CD4-positive, CD25-positive, alpha-beta regulatory T cell (primary cell): ENCODE data around the gene TMPRSS6. TPM values are rescaled to one million over a fixed set of nuclear protein-coding genes. Genes with fewer than 3 reads are reported as not detected.

Experiments used
- ATAC-seq, 2 donors: fragments of 150-1000 bp; cut with Tn5 transposase; one replicate each; pipeline ENCODE4 v1.10.0; 2021; ENCODE audit warnings: low read depth in 2 of 2, moderate number of reproducible peaks in 2 of 2, moderate library complexity in 1 of 2
- DNase-seq, 3 donors: peaks; one replicate each; pipeline versions ENCODE4 v3.0.0 to v3.0.0-alpha.2; 2012 to 2022; ENCODE audit warnings: mixed read lengths in 1 of 3
- H3K27ac ChIP-seq: one replicate; pipeline ENCODE4 v1.7.0; 2013; ENCODE audit warnings: mild to moderate bottlenecking, low read length; ENCODE audit not compliant: insufficient read depth, poor library complexity, severe bottlenecking
- H3K27me3 ChIP-seq: one replicate; pipeline ENCODE4 v1.7.0; 2013; ENCODE audit warnings: low read length; ENCODE audit not compliant: control insufficient read depth, insufficient read depth
- H3K36me3 ChIP-seq: one replicate; pipeline ENCODE4 v1.7.0; 2013; ENCODE audit warnings: mild to moderate bottlenecking, low read length, moderate library complexity; ENCODE audit not compliant: control insufficient read depth, insufficient read depth
- H3K4me1 ChIP-seq: 2 replicates; pipeline ENCODE4 v1.7.0; 2013; ENCODE audit warnings: mild to moderate bottlenecking, low read length; ENCODE audit not compliant: insufficient read depth, control insufficient read depth, poor library complexity, severe bottlenecking
- H3K4me3 ChIP-seq: one replicate; pipeline ENCODE4 v1.7.0; 2013; ENCODE audit warnings: low read depth, mild to moderate bottlenecking, low read length, moderate library complexity
- H3K9me3 ChIP-seq, 2 experiments: 1 replicate in 1 of 2; 2 replicates in 1 of 2; pipeline ENCODE4 v1.7.0; 2013; ENCODE audit warnings: low read length in 2 of 2, mild to moderate bottlenecking in 1 of 2, moderate library complexity in 1 of 2; ENCODE audit not compliant: control insufficient read depth in 2 of 2
- H3K27ac Mint-ChIP-seq, 3 donors: one replicate each; pipeline ENCODE4 v1.8.0; 2020 to 2022; ENCODE audit warnings: mild to moderate bottlenecking in 3 of 3, mixed read lengths in 3 of 3, moderate library complexity in 2 of 3
- H3K27me3 Mint-ChIP-seq: one replicate; pipeline ENCODE4 v1.8.0; 2022; ENCODE audit warnings: mild to moderate bottlenecking, mixed read lengths
- H3K36me3 Mint-ChIP-seq: one replicate; pipeline ENCODE4 v1.8.0; 2020; ENCODE audit warnings: mixed read lengths
- H3K4me1 Mint-ChIP-seq, 4 donors: one replicate each; pipeline ENCODE4 v1.8.0; 2020 to 2022; ENCODE audit warnings: mixed read lengths in 4 of 4, mild to moderate bottlenecking in 1 of 4
- H3K4me3 Mint-ChIP-seq, 4 donors: one replicate each; pipeline ENCODE4 v1.8.0; 2020 to 2022; ENCODE audit warnings: mild to moderate bottlenecking in 4 of 4, mixed read lengths in 4 of 4, moderate library complexity in 3 of 4
- H3K9me3 Mint-ChIP-seq, 7 donors: one replicate each; pipeline ENCODE4 v1.8.0; 2020 to 2022; ENCODE audit warnings: mixed read lengths in 7 of 7, mild to moderate bottlenecking in 3 of 7, moderate library complexity in 2 of 7
- polyA plus RNA-seq, 4 donors: library from polyadenylated mRNA; unstranded; fragments of 300-500 nt; fragmentation: Illumina TruSeq; gene quantifications; one replicate each; pipeline ENCODE4 v1.2.3, GENCODE V29; 2021
- total RNA-seq: library from RNA; stranded (reverse); gene quantifications from one replicate; pipeline ENCODE4 v1.2.3, GENCODE V29; 2022

TMPRSS6 gene
- total and polyA plus RNA-seq, 5 donors from 2014 or later = 0.10 to 1.5 (median 0.17) TPM

DNA sequence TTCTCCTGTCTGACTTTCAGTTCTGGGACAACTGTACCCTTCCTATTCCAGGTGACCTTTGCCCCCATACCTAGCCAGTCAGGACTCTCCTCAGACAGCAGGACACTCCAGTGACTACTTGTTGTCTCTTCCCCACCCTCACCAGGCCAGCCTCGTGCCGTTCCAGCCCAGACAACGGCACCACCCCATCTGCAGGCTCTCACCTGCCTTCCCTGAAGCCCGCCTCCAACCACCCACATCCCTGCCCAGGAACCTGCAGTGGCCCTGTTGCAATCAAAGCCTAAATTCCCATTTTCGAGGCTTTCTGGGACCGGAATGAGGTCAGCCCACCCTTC, 36.5 kb upstream of the TMPRSS6 start:
- Histone ChIP-seq H3K27me3 (no peaks in the 10 kb centered on the region), H3K27ac (peak overlapping the region; percentile 90), H3K4me1 (peaks cover 89% of the 10 kb centered on the region), H3K9me3 (no peaks in the 10 kb centered on the region), H3K36me3 (peaks cover 36% of the 10 kb centered on the region), H3K4me3 (peak overlapping the region; percentile 92)
- Mint-ChIP-seq H3K9me3 (peaks cover 0 to 5% (median 2%) of the 10 kb centered on the region in 7 donors), H3K4me3 (peak overlapping the region; percentile 94 to 97 (median 96)), H3K4me1 (peaks cover 0 to 86% (median 47%) of the 10 kb centered on the region in 4 donors), H3K27me3 (peaks cover 10% of the 10 kb centered on the region), H3K27ac (peak overlapping the region; percentile 93 to 100 (median 99)), H3K36me3 (peaks cover 26% of the 10 kb centered on the region)
- DNase-seq = peak in 1 of 3 donors; percentile 34
- no peak for ATAC-seq

DNA sequence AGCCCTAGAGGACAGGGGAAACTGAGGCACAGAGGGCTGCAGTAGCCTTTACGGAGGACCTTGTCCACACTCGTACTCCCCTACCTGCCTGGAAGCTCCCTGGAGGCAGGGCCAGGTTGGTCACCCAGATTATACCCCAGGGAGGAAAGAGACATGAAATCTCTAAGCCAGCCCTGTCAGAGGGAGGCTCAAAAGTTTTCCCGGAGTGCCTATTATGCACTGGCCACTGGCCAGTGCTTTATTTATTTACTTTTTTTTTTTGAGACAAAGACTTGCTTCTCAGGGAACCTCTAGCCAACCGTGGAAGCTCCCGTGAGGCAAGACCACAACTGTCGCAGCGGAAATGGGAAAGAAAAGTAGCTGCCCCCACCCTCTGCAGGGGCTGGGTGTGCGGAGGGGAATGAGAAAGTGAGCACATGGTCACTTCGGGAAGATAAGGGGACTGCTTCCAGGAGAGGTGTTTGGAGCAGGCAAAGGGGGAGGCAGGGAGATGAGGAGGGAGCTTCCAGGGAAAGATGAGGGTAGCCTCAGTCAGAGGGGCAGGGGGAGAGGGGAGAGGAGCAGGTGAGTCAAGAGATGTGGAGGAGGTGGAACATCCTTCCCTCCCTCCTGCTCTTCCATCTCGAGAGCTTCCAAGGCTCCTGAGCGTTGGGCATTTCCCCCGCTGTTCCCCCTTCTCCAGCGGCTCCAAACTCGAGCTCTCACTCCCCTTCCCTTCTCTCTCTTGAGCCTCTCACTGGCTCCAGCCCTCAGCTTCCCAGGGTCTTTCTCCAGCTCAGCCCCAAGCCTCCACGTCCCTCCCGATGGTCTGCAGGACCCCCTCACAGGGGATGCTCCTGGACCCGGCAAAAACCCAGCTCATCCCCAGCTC, 35.9 kb upstream of the TMPRSS6 start:
- peaks cover 84% of the 10 kb centered on the region for H3K4me1 ChIP-seq
- H3K4me3 ChIP-seq = peak overlapping the region; percentile 92
- Mint-ChIP-seq H3K4me1 (peaks cover 0 to 86% (median 43%) of the 10 kb centered on the region in 4 donors), H3K27ac (peak overlapping the region; percentile 96 to 100 (median 99)), H3K36me3 (peaks cover 29% of the 10 kb centered on the region), H3K4me3 (peak overlapping the region; percentile 94 to 97 (median 96)), H3K9me3 (peaks cover 0 to 4% (median 1%) of the 10 kb centered on the region in 7 donors), H3K27me3 (peaks cover 10% of the 10 kb centered on the region)
- H3K9me3 ChIP-seq = no peaks in the 10 kb centered on the region
- peak overlapping the region; percentile 90 for H3K27ac ChIP-seq
- H3K36me3 ChIP-seq = peaks cover 42% of the 10 kb centered on the region
- DNase-seq (no peak), ATAC-seq (no peak)
- H3K27me3 ChIP-seq = no peaks in the 10 kb centered on the region

DNA sequence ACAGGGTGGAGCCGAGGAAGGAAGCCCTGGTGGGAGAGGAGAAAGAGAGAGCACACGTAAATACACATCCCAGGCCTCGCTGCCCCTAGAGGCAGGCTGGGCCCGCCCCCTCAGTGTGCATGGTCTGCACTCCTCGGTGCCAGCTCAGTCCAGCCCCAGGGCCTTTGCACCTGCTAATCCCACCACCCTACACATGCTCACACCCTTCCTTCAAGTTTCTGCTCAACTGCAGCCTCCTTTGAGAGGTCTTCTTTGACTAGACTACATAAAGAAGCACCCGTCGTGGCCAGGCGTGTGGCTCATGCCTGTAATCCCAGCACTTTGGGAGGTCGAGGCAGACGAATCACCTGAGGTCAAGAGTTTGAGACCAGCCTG, 34.7 kb upstream of the TMPRSS6 start:
- Histone ChIP-seq H3K27me3 (no peaks in the 10 kb centered on the region), H3K9me3 (no peaks in the 10 kb centered on the region), H3K36me3 (peaks cover 52% of the 10 kb centered on the region), H3K4me3 (no peak overlapping the region), H3K27ac (peak overlapping the region; percentile 90), H3K4me1 (peaks cover 86% of the 10 kb centered on the region)
- Mint-ChIP-seq H3K27ac (peak overlapping the region; percentile 96 to 100 (median 99)), H3K27me3 (peaks cover 10% of the 10 kb centered on the region), H3K9me3 (no peaks in the 10 kb centered on the region), H3K4me3 (peak overlapping the region; percentile 61 to 97 (median 82)), H3K36me3 (peaks cover 37% of the 10 kb centered on the region), H3K4me1 (peaks cover 0 to 87% (median 37%) of the 10 kb centered on the region in 4 donors)
- ATAC-seq = no peak
- DNase-seq = no peak

DNA sequence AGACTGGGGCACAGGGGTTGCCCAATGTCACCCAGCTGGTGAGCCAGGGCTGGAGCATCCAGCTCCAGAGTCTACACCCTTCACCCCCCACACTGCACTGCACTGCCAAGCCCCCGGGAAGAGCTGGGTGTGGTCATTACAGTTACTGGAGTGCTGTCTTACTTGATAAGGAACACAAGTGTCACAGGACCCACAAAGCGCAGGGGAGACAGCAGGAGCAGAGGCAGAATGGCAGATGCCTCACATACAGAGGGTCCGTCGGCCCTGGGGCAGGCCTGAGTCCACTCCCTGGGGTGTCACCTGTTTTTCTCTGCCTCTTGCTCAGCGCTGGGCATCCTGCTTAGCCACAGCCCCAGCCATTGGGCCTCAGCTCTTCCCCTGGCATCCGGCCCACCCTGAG, 32.5 kb upstream of the TMPRSS6 start:
- H3K27ac Mint-ChIP-seq = peak overlapping the region in 1 of 3 donors; percentile 77

DNA sequence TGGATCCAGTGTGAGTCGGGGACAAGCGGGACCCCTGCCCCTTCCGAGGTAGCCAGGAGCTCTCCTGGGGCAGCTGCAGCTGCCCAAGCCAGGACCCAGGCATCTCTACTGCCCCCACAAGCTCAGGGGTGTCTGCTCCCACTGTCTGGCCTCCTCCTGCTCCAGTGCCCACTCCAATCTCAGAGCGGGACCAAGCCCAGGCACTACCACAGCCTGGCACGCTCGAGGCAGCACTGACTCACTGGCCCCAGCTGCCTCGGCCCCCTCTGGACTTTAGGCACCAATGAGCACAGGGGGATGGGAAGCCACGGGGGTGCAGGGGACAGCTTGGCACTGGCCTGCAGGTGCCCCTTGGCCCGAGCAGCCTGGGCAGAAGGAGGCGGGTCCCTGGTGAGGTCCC, 32.0 kb upstream of the TMPRSS6 start:
- ATAC-seq (no peak), DNase-seq (no peak)
- peak overlapping the region; percentile 90 for H3K27ac ChIP-seq
- no peaks in the 10 kb centered on the region for H3K27me3 ChIP-seq
- H3K4me3 ChIP-seq = no peak overlapping the region
- H3K4me1 Mint-ChIP-seq = peaks cover 0 to 88% (median 42%) of the 10 kb centered on the region in 4 donors
- no peaks in the 10 kb centered on the region for H3K9me3 Mint-ChIP-seq
- peaks cover 6% of the 10 kb centered on the region for H3K27me3 Mint-ChIP-seq
- H3K36me3 Mint-ChIP-seq = peaks cover 56% of the 10 kb centered on the region
- peaks cover 61% of the 10 kb centered on the region for H3K4me1 ChIP-seq
- H3K9me3 ChIP-seq = no peaks in the 10 kb centered on the region
- no peak overlapping the region for H3K4me3 Mint-ChIP-seq
- peak overlapping the region in 1 of 3 donors; percentile 83 for H3K27ac Mint-ChIP-seq
- peaks cover 79% of the 10 kb centered on the region for H3K36me3 ChIP-seq

More for the DNA sequence above, 32.5 kb upstream of the TMPRSS6 start:
- Histone ChIP-seq H3K27me3 (no peaks in the 10 kb centered on the region), H3K9me3 (no peaks in the 10 kb centered on the region), H3K4me1 (peaks cover 66% of the 10 kb centered on the region), H3K27ac (peak overlapping the region; percentile 90), H3K36me3 (peaks cover 74% of the 10 kb centered on the region), H3K4me3 (no peak overlapping the region)
- H3K27me3 Mint-ChIP-seq = peaks cover 6% of the 10 kb centered on the region
- no peak overlapping the region for H3K4me3 Mint-ChIP-seq
- peaks cover 55% of the 10 kb centered on the region for H3K36me3 Mint-ChIP-seq
- ATAC-seq (no peak), DNase-seq (no peak)
- peaks cover 0 to 88% (median 43%) of the 10 kb centered on the region in 4 donors for H3K4me1 Mint-ChIP-seq
- no peaks in the 10 kb centered on the region for H3K9me3 Mint-ChIP-seq

DNA sequence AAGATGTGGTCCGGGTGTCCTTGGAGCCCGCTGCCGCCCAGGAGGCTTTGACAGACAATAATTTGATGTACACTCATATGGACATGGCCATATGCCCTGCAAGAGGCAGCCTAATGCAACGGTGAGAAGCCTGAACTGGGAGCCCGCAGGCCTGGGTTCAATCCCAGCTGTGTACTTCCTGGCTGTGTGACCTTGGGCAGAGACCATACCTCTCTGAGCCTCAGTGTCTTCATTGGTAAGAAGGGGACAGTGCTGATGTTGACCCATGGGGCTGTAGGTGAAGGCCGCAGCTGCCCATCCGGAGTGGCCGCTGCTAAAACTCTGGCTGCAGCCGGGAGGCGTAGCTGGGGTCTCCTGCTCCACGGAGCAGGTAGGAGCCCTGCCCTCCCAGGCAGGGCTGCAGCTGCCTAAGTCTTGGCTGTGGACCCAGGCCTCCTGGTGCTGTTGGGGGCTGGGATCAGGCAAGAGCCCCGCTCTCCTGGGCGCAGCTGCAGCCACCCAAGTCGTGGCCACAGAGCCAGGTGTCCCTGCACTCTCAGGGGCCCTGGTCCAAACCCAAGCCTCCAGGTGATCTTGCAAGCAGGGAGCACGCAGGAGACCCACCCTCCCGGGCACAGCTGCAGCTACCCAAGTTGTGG, 31.3 kb upstream of the TMPRSS6 start:
- Histone ChIP-seq H3K27ac (peak overlapping the region; percentile 59), H3K4me3 (no peak overlapping the region), H3K4me1 (peaks cover 54% of the 10 kb centered on the region), H3K36me3 (peaks cover 85% of the 10 kb centered on the region), H3K27me3 (no peaks in the 10 kb centered on the region), H3K9me3 (no peaks in the 10 kb centered on the region)
- Mint-ChIP-seq H3K4me3 (peak overlapping the region in 3 of 4 donors; percentile 19 to 77 (median 52)), H3K9me3 (no peaks in the 10 kb centered on the region), H3K36me3 (peaks cover 50% of the 10 kb centered on the region), H3K27me3 (peaks cover 6% of the 10 kb centered on the region), H3K27ac (peak overlapping the region; percentile 38 to 89 (median 55)), H3K4me1 (peaks cover 0 to 82% (median 36%) of the 10 kb centered on the region in 4 donors)
- ATAC-seq = no peak
- DNase-seq = no peak

DNA sequence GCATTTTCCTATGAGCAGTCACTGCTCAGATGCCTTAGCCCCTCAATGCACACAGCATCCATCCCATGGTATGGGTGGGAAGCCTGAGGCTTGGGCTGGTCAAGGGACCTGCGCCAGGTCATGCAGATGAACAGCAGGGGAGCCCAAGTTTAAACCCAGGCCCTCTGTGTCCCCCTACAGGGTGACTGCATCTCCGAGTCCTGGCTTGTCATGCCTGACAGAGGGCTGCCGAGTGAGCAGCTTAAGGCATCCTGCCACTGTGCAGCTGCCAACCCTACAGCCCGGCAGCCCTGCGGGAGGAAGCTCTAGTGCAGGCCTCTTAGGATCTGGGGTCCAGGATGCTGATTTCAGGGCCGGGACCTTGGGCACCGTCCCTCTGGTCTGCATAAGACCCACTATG, 30.2 kb upstream of the TMPRSS6 start:
- peak in 1 of 2 donors; percentile 34 for ATAC-seq
- Histone ChIP-seq H3K27ac (peak overlapping the region; percentile 59), H3K4me3 (no peak overlapping the region), H3K27me3 (no peaks in the 10 kb centered on the region), H3K9me3 (no peaks in the 10 kb centered on the region), H3K36me3 (peaks cover 93% of the 10 kb centered on the region), H3K4me1 (peaks cover 44% of the 10 kb centered on the region)
- peak overlapping the region in 2 of 3 donors; percentile 89 to 94 for H3K27ac Mint-ChIP-seq
- peaks cover 0 to 73% (median 30%) of the 10 kb centered on the region in 4 donors for H3K4me1 Mint-ChIP-seq
- no peak for DNase-seq
- no peaks in the 10 kb centered on the region for H3K9me3 Mint-ChIP-seq
- peaks cover 6% of the 10 kb centered on the region for H3K27me3 Mint-ChIP-seq
- peaks cover 53% of the 10 kb centered on the region for H3K36me3 Mint-ChIP-seq
- no peak overlapping the region for H3K4me3 Mint-ChIP-seq
